MCF 10A (cell line): ENCODE data around the gene DCP1A. TPM values are rescaled to one million over a fixed set of nuclear protein-coding genes. Genes with fewer than 3 reads are reported as not detected.

Experiments
- BruUV-seq: library from RNA; stranded (reverse); fragments of 400-500 nt; replicated peaks from 2 replicates; lab custom pipeline; 2021; lab: Mats Ljungman, UMichigan
- CTCF ChIA-PET: fragments of 300-600 bp; sonication (Branson Sonifier 250); formaldehyde crosslinking; extraction: SDS; loops from one replicate; lab custom pipeline; 2021; ENCODE audit warnings: antibody characterized with exemption, inconsistent platforms; lab: Yijun Ruan, JAX
- POLR2A ChIA-PET: fragments of 300-600, 350-650 bp; sonication (Branson Sonifier 250); formaldehyde crosslinking; extraction: SDS; loops from one replicate; lab custom pipeline; 2020; ENCODE audit warnings: antibody characterized with exemption, inconsistent platforms; lab: Yijun Ruan, JAX
- DNase-seq: peaks from one replicate; pipeline ENCODE4 v3.0.0-alpha.2; 2018; ENCODE audit not compliant: unreplicated experiment
- H3K27ac Mint-ChIP-seq: one replicate; pipeline ENCODE4 v1.8.0; 2022; ENCODE audit warnings: mild to moderate bottlenecking, low read depth, mixed read lengths; ENCODE audit not compliant: unreplicated experiment
- H3K27me3 Mint-ChIP-seq: one replicate; pipeline ENCODE4 v1.8.0; 2022; ENCODE audit warnings: mixed read lengths; ENCODE audit not compliant: insufficient read depth, unreplicated experiment
- H3K36me3 Mint-ChIP-seq: one replicate; pipeline ENCODE4 v1.8.0; 2022; ENCODE audit warnings: mild to moderate bottlenecking, moderate library complexity, mixed read lengths; ENCODE audit not compliant: insufficient read depth, unreplicated experiment
- H3K4me1 Mint-ChIP-seq: one replicate; pipeline ENCODE4 v1.8.0; 2022; ENCODE audit warnings: mixed read lengths; ENCODE audit not compliant: insufficient read depth, unreplicated experiment
- H3K4me3 Mint-ChIP-seq: one replicate; pipeline ENCODE4 v1.8.0; 2022; ENCODE audit warnings: mild to moderate bottlenecking, moderate library complexity, mixed read lengths; ENCODE audit not compliant: unreplicated experiment
- H3K9me3 Mint-ChIP-seq: one replicate; pipeline ENCODE4 v1.8.0; 2022; ENCODE audit warnings: mixed read lengths; ENCODE audit not compliant: unreplicated experiment
- CTCF ChIP-seq: fragments of 200-600 bp; IDR thresholded peaks from one replicate; pipeline ENCODE4 v1.8.0; 2022; ENCODE audit warnings: antibody characterized with exemption, mild to moderate bottlenecking; ENCODE audit not compliant: unreplicated experiment
- intact Hi-C: fragments of 100-400 bp; cut with micrococcal nuclease; formaldehyde crosslinking; loops from 2 replicates; pipeline ENCODE4 v1.14.1; 2022
- total RNA-seq: library from RNA; stranded (reverse); gene quantifications from 2 replicates; pipeline ENCODE4 v1.2.3, GENCODE V29; 2022

DCP1A gene
- total RNA-seq, 1 experiment from 2014 or later: 22.1 TPM

GRCh38 chr3:53287131-53287629 lies 60.2 kb downstream of the DCP1A start:
- Mint-ChIP-seq H3K9me3 (no peaks in the 10 kb centered on the region), H3K4me3 (no peak overlapping the region), H3K4me1 (no peaks in the 10 kb centered on the region), H3K27me3 (no peaks in the 10 kb centered on the region), H3K36me3 (peaks cover 42% of the 10 kb centered on the region), H3K27ac (no peak overlapping the region)
- intact Hi-C loops: no loop called here
- DNase-seq: no peak
- BruUV-seq: no TSS peak
- ChIA-PET POLR2A (interaction anchor here (1.2 to 1.4 kb wide), 2 partner anchors 17 to 127 kb away, joined by 3 to 6 read pairs; no protein-coding TSS in a partner anchor), CTCF (interaction anchor here (0.5 to 1.8 kb wide), 8 partner anchors 10 to 413 kb away, joined by 3 to 6 read pairs (median 4); no protein-coding TSS in a partner anchor)
- no peak for TF ChIP-seq CTCF

- CTCF ChIA-PET: interaction anchor here (0.5 to 2.3 kb wide), 7 partner anchors 13 to 413 kb away, joined by 3 to 10 read pairs (median 3); no protein-coding TSS in a partner anchor
- Mint-ChIP-seq H3K36me3 (peaks cover 38% of the 10 kb centered on the region), H3K9me3 (no peaks in the 10 kb centered on the region), H3K27ac (no peak overlapping the region), H3K4me3 (no peak overlapping the region), H3K4me1 (no peaks in the 10 kb centered on the region), H3K27me3 (no peaks in the 10 kb centered on the region)
- BruUV-seq: no TSS peak
- no peak for TF ChIP-seq CTCF
- POLR2A ChIA-PET: interaction anchor here (1.2 to 1.4 kb wide), 2 partner anchors 16 to 126 kb away, joined by 3 to 6 read pairs; no protein-coding TSS in a partner anchor
- DNase-seq: no peak
- intact Hi-C loops: no loop called here
Observed at GRCh38 chr3:53286727-53287126, 60.6 kb downstream of the DCP1A start.

GRCh38 chr3:53282581-53282980 lies 64.8 kb downstream of the DCP1A start:
- ChIA-PET CTCF (interaction anchor here (1.0 kb wide), 1 partner anchor 10 kb away, joined by 3 read pairs; no protein-coding TSS in a partner anchor), POLR2A (no interaction called here)
- intact Hi-C loops: no loop called here
- Mint-ChIP-seq H3K27ac (no peak overlapping the region), H3K9me3 (no peaks in the 10 kb centered on the region), H3K27me3 (no peaks in the 10 kb centered on the region), H3K4me1 (no peaks in the 10 kb centered on the region), H3K4me3 (no peak overlapping the region), H3K36me3 (peaks cover 21% of the 10 kb centered on the region)
- DNase-seq: no peak
- no TSS peak for BruUV-seq
- TF ChIP-seq CTCF: no peak

- CTCF ChIA-PET: no interaction called here
- POLR2A ChIA-PET: interaction anchor here (1.7 kb wide), 1 partner anchor 9 kb away, joined by 5 read pairs; no protein-coding TSS in a partner anchor
Observed at GRCh38 chr3:53278667-53279066, 68.7 kb downstream of the DCP1A start.

More at GRCh38 chr3:53278667-53279066, 68.7 kb downstream of the DCP1A start:
- Mint-ChIP-seq H3K4me3 (no peak overlapping the region), H3K36me3 (peaks cover 5% of the 10 kb centered on the region), H3K27ac (no peak overlapping the region), H3K4me1 (no peaks in the 10 kb centered on the region), H3K9me3 (no peaks in the 10 kb centered on the region), H3K27me3 (no peaks in the 10 kb centered on the region)
- BruUV-seq: no TSS peak
- TF ChIP-seq CTCF: no peak
- no peak for DNase-seq
- intact Hi-C loops: no loop called here
